ENCODE measurements around the gene SDK2.

- TF ChIP-seq CTCF (IDR thresholded peaks at IDR 0.05; ENCODE audit: low read depth, low read length, poor library complexity, severe bottlenecking) (no peak), EZH2phosphoT487 (IDR thresholded peaks at IDR 0.05; ENCODE audit: borderline replicate concordance, low read length) (no peak)
Measured at GRCh38 chr17:73612031-73612472, 32.2 kb downstream of the SDK2 start.

Measured in DOHH2 (cell line).